GM12874 (cell line): ENCODE data around the gene CDH12.

Experiments
- TF ChIP-seq, protein P1 (sequence below): IDR thresholded peaks from 2 replicates; pipeline ENCODE4 v1.5.1; 2011; ENCODE audit warnings: low read depth, mild to moderate bottlenecking, control low read depth, low read length, moderate library complexity; ENCODE audit not compliant: insufficient read depth

Gene CDH12

DNA sequence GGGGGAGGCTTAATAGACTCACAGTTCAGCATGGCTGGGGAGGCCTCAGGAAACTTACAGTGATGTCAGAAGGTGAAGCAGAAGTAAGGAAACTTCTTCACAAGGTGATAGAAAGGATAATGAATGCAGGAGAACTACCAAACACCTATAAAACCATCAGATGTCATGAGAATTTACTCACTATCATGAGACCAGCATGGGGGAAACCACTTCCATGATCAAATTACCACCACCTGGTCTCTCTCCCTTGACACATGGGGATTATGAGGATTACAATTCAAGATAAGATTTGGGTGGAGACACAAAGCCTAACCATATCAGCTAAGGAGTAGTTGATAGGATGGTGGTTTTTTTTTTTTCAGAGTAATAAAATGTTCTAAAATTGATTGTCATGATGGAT is 201.8 kb downstream of the CDH12 start:
- TF ChIP-seq, protein P1, sequence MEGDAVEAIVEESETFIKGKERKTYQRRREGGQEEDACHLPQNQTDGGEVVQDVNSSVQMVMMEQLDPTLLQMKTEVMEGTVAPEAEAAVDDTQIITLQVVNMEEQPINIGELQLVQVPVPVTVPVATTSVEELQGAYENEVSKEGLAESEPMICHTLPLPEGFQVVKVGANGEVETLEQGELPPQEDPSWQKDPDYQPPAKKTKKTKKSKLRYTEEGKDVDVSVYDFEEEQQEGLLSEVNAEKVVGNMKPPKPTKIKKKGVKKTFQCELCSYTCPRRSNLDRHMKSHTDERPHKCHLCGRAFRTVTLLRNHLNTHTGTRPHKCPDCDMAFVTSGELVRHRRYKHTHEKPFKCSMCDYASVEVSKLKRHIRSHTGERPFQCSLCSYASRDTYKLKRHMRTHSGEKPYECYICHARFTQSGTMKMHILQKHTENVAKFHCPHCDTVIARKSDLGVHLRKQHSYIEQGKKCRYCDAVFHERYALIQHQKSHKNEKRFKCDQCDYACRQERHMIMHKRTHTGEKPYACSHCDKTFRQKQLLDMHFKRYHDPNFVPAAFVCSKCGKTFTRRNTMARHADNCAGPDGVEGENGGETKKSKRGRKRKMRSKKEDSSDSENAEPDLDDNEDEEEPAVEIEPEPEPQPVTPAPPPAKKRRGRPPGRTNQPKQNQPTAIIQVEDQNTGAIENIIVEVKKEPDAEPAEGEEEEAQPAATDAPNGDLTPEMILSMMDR = no peak

DNA sequence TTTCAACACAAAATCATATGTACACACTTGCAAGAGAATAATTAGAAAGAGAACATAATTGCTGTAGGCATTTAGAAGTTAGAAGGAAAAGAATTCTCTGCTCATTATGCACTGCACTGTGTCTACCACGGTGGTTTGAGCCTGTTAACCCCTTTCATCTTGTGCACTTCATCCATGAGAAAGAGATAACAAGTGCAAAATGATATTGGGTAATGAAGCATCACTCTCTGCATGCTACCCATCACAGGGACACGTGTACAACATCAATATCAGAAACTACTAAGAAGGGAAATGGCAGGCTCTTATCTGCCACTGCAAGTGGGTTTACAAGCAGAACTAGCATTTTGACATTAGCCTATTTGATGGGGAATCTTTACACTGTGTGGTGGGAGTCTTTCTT is 202.6 kb downstream of the CDH12 start:
- TF ChIP-seq, protein P1 = no peak

DNA sequence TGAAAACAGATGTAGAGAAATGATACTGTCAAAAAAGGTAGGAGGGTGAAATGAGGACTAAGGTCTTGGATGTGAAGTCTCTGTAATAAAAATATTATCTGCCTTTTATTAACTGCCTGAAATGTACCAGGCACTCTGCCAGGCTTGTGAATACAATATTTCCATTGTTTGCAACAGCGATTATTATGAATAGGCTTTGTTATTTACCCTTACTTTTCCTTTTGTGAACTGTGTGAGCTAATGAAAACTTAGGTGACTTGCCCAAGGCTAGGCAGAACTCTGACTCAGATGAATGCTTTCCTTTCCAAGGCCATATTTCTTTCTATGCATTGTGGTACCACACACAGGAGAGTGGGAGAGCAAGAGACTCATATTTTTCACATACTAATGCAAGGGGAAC is 204.1 kb downstream of the CDH12 start:
- TF ChIP-seq, protein P1 = no peak

DNA sequence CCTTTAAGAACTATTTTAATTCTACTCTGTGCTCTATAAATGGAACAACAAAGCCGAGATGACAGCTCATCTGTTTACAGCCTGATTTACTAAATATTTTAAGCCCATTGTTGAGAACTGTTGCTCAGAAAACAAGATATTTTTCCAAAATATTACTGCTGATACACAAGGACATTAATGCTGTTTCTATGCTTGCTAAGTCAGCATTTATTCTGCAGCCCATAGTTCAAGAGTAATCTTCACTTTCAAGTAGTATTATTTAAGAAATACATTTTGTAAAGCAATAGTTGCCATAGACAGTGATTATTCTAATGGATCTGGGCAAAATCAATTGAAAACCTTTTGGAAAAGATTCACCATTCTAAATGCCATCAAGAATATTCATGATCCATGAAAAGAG is 208.3 kb downstream of the CDH12 start:
- TF ChIP-seq, protein P1 = no peak

- TF ChIP-seq, protein P1 = no peak
Observed at GRCh38 chr5:22643356-22643755, 209.8 kb downstream of the CDH12 start.

- TF ChIP-seq, protein P1 = no peak
Observed at GRCh38 chr5:22631683-22632082, 221.5 kb downstream of the CDH12 start.

DNA sequence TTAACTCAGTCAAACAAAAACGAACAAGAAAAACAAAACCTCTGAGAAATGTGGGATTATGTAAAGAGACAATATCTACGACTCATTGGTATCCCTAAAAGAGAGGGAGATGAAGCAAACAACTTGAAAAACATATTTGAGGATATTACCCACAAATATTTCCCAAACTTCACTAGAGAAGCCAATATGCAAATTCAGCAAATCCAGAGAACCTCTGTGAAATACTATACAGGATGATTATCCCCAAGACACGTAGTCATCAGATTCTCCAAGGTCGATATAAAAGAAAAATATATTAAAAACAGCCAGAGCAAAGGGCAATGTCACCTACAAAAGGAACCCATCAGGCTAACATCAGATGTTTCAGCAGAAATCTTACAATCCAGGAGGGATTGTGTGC is 226.1 kb downstream of the CDH12 start:
- TF ChIP-seq, protein P1 = no peak

DNA sequence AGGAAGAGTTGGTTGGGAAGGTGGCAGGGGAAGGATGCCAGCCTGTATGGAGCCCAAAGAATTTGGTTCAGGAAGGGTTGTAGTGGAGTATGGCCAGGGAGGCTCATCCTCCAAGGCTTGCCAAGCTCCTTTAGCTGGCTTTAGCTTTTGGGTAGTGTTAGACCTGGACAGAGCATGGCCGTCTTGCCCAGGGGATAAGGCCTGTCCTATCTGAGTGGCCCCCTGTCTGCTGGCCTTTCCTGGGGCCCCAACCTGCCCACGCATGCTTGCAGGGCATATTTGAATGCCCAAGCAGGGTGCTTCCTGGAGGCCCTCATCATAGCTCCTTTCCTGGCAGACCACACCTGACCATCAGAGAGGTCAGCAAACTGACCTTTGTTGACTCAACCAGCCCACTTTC is 227.7 kb downstream of the CDH12 start:
- TF ChIP-seq, protein P1 = no peak
